HEK293T (cell line): ENCODE measurements around the gene SGMS1.

Experiments
- ARNT ChIP-seq: fragments of 450-650 bp; IDR thresholded peaks from 2 replicates; pipeline ENCODE4 v1.6.1; 2017; ENCODE audit warnings: mild to moderate bottlenecking
- BHLHE40 ChIP-seq: fragments of 450-650 bp; IDR thresholded peaks from 2 replicates; pipeline ENCODE4 v1.6.1; 2016; ENCODE audit warnings: mild to moderate bottlenecking, moderate library complexity, borderline replicate concordance
- CTBP1 ChIP-seq: fragments of 450-650 bp; IDR thresholded peaks from 2 replicates; pipeline ENCODE4 v1.6.1; 2016; ENCODE audit warnings: borderline replicate concordance
- ELF4 ChIP-seq: fragments of 450-650 bp; IDR thresholded peaks from 2 replicates; pipeline ENCODE4 v1.6.1; 2017; ENCODE audit warnings: antibody characterized with exemption
- FOXA1 ChIP-seq: fragments of 450-650 bp; IDR thresholded peaks from 2 replicates; pipeline ENCODE4 v1.6.1; 2016; ENCODE audit warnings: mild to moderate bottlenecking
- FOXK2 ChIP-seq: fragments of 450-650 bp; IDR thresholded peaks from 2 replicates; pipeline ENCODE4 v1.6.1; 2016; ENCODE audit warnings: mild to moderate bottlenecking
- FOXM1 ChIP-seq: fragments of 450-650 bp; IDR thresholded peaks from 2 replicates; pipeline ENCODE4 v1.6.1; 2017; ENCODE audit warnings: mild to moderate bottlenecking, borderline replicate concordance
- HDGF ChIP-seq: fragments of 450-650 bp; IDR thresholded peaks from 2 replicates; pipeline ENCODE4 v1.6.1; 2017; ENCODE audit warnings: antibody characterized with exemption, borderline replicate concordance
- LEF1 ChIP-seq: fragments of 450-650 bp; IDR thresholded peaks from 2 replicates; pipeline ENCODE4 v1.6.1; 2017; ENCODE audit warnings: mild to moderate bottlenecking, borderline replicate concordance
- NFRKB ChIP-seq: fragments of 450-650 bp; IDR thresholded peaks from 2 replicates; pipeline ENCODE4 v1.6.1; 2016; ENCODE audit warnings: mild to moderate bottlenecking, moderate library complexity
- SP1 ChIP-seq: fragments of 450-650 bp; IDR thresholded peaks from 2 replicates; pipeline ENCODE4 v1.6.1; 2017
- SUZ12 ChIP-seq: fragments of 450-650 bp; IDR thresholded peaks from 2 replicates; pipeline ENCODE4 v1.6.1; 2016; ENCODE audit warnings: mild to moderate bottlenecking
- TARDBP ChIP-seq: fragments of 450-650 bp; IDR thresholded peaks from 2 replicates; pipeline ENCODE4 v1.6.1; 2016
- TF ChIP-seq, protein P1 (sequence below): fragments of 450-650 bp; IDR thresholded peaks from 2 replicates; pipeline ENCODE4 v1.6.1; 2016

DNA sequence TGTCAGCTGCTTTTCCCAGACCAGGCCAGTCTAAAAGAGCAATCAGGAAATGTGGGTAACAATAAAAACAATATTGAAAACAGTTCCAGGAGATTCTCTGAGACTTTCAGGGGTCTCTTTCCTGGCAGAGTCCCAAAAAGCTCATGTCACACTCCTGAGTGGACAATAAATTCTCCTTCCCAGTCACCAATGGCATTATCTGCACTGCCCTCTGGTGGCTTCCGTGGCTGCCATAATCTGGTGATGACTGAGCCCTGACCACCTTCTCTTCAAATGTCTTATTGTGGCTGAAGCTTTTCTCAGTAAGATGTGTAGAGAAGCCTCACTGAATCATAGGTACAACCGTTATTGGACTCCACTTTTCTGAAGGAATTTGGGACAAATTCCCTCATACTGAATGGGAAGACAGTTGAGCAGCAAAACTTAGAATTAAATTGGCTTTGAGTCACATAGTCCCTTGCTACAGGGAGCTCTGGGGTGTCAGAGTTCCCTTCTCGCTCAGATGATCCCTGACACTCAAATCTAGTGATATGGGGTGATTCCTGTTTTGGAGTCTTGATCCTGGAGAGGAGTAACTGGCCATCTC lies 348.0 kb downstream of the SGMS1 start:
- TF ChIP-seq ARNT (no peak), NFRKB (no peak), FOXA1 (no peak), SP1 (no peak), FOXM1 (no peak), SUZ12 (no peak), LEF1 (no peak), BHLHE40 (no peak), HDGF (no peak), CTBP1 (no peak), FOXK2 (no peak), TARDBP (no peak), ELF4 (no peak)
- TF ChIP-seq, protein P1, sequence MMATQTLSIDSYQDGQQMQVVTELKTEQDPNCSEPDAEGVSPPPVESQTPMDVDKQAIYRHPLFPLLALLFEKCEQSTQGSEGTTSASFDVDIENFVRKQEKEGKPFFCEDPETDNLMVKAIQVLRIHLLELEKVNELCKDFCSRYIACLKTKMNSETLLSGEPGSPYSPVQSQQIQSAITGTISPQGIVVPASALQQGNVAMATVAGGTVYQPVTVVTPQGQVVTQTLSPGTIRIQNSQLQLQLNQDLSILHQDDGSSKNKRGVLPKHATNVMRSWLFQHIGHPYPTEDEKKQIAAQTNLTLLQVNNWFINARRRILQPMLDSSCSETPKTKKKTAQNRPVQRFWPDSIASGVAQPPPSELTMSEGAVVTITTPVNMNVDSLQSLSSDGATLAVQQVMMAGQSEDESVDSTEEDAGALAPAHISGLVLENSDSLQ = no peak
